Vagina (tissue), 2 donors: ENCODE results near the gene CFAP100. TPM values are rescaled to one million over a fixed set of nuclear protein-coding genes. Genes with fewer than 3 reads are reported as not detected.
A peak's percentile ranks its signal among the peaks of the same experiment; 100 is the strongest.

ENCODE experiments used
- DNase-seq, 2 donors: peaks; one replicate each; pipeline ENCODE4 v3.0.0-alpha.2; 2017; ENCODE audit errors: extremely low spot score in 2 of 2
- H3K27ac ChIP-seq: fragments of 200-600 bp; sonication (generic); one replicate; pipeline ENCODE4 v1.5.1; 2019
- H3K27me3 ChIP-seq: fragments of 200-600 bp; sonication (generic); one replicate; pipeline ENCODE4 v1.5.1; 2019
- H3K36me3 ChIP-seq, 2 donors: fragments of 200-600 bp; sonication (generic); one replicate each; pipeline ENCODE4 v1.5.1; 2017 to 2019
- H3K4me1 ChIP-seq: fragments of 200-600 bp; sonication (generic); one replicate; pipeline ENCODE4 v1.5.1; 2019
- H3K4me3 ChIP-seq, 2 donors: fragments of 200-600 bp; sonication (generic); 1 replicate in 1 of 2; 2 replicates in 1 of 2; pipeline ENCODE4 v1.5.1; 2016 to 2019
- H3K9me3 ChIP-seq: fragments of 200-600 bp; sonication (generic); one replicate; pipeline ENCODE4 v1.5.1; 2019
- CTCF ChIP-seq, 3 experiments: fragments of 450-650 bp in 2 of 3; fragments of 200-600 bp in 1 of 3; sonication (generic) in 1 of 3; IDR thresholded peaks; one replicate each; pipeline ENCODE4 v1.5.1; 2017 to 2019; ENCODE audit warnings: antibody characterized with exemption in 3 of 3, mild to moderate bottlenecking in 2 of 3, moderate library complexity in 2 of 3
- POLR2A ChIP-seq, 2 donors: fragments of 450-650 bp; IDR thresholded peaks; one replicate each; pipeline ENCODE4 v1.6.1; 2017; ENCODE audit warnings: antibody characterized with exemption in 2 of 2, mild to moderate bottlenecking in 2 of 2, moderate library complexity in 2 of 2
- POLR2AphosphoS5 ChIP-seq, 2 donors: sonication (generic); formaldehyde crosslinking; IDR thresholded peaks; one replicate each; pipeline ENCODE4 v1.9.0; 2017; ENCODE audit warnings: antibody characterized with exemption in 2 of 2, mild to moderate bottlenecking in 2 of 2, low read depth in 1 of 2; ENCODE audit not compliant: insufficient read depth in 1 of 2
- intact Hi-C: fragments of 100-400 bp; cut with DNase I; formaldehyde crosslinking; loops from one replicate; pipeline ENCODE4 v1.15.1; 2023
- total RNA-seq: library from RNA; depleted of rRNA; stranded (reverse); fragments of >200 nt; gene quantifications from one replicate; pipeline ENCODE4 v1.2.3, GENCODE V29; 2016

CFAP100 gene
- total RNA-seq, 1 donor from 2014 or later, result not detected

- Histone ChIP-seq H3K4me3 (peak within 1 kb of the TSS; percentile 64 to 98), H3K36me3 (no peaks in the 10 kb centered on the region), H3K27me3 (no peaks in the 10 kb centered on the region), H3K27ac (peak within 1 kb of the TSS; percentile 87), H3K9me3 (no peaks in the 10 kb centered on the region), H3K4me1 (peaks cover 23% of the 10 kb centered on the region)
- DNase-seq, result no peak
- intact Hi-C loops, result loop anchor here (10.0 kb wide), 2 partner anchors 93 to 117 kb away; partner anchors contain the start of gene ZXDC
- TF ChIP-seq POLR2AphosphoS5 (IDR thresholded peaks at IDR 0.05; ENCODE audit: insufficient read depth in 1 of 2, low read depth in 1 of 2) (peak in 1 of 2 donors; percentile 75), POLR2A (IDR thresholded peaks at IDR 0.05) (peak in 1 of 2 donors; percentile 91), CTCF (IDR thresholded peaks at IDR 0.05) (no peak)
These were observed 37.2 kb upstream of the CFAP100 start, which contains the start of gene KLF15 for GRCh38 chr3:126357295-126358037. KLF15 (minus strand) TSS chr3:126357408; CDS start chr3:126352922, 4,486 bp downstream.

DNA sequence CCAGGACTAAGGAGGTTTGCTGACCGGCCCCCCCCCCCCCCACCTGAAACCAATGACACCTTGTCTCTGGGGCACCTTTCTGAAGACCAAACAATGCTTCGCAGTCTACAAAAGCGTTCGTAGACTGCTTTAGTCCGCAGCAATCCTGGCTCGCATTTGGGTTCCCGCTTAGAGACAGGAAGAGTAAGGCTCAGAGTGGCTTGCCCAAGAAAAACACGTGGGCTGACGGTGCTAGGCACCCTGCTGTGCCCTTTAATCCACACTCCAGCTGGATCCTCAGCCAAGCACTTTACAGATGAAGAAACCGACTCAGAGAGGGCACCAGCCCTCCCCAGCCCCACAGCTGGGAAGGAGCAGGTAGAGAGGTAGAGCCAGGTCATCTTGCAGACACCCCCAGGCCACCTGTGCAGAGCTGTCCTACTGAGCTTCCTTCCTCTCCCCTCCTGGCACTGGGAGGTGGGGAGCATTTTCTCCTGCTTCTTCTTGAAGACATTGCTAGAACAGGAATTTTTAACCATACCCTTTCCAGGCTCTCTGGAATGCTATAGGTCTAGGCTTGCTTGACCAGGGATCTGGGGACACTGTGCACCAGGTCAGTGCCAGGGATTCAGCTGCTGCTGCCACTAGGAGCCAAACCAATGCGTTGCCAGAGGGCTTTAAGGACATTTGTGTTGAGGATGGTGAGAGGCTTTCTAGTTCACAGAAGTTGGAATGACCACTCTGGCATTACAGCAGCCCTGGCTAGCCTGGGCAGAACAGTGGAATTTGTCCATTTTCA, 36.5 kb upstream of the CFAP100 start:
- intact Hi-C loops, result loop anchor here (10.0 kb wide), 2 partner anchors 93 to 117 kb away; partner anchors contain the start of gene ZXDC
- H3K4me3 ChIP-seq, result peak overlapping the region; percentile 64 to 98
- DNase-seq, result no peak
- H3K27me3 ChIP-seq, result no peaks in the 10 kb centered on the region
- H3K36me3 ChIP-seq, result no peaks in the 10 kb centered on the region
- H3K4me1 ChIP-seq, result peaks cover 23% of the 10 kb centered on the region
- TF ChIP-seq CTCF (IDR thresholded peaks at IDR 0.05), result no peak
- TF ChIP-seq POLR2AphosphoS5 (IDR thresholded peaks at IDR 0.05; ENCODE audit: insufficient read depth in 1 of 2, low read depth in 1 of 2), result no peak
- TF ChIP-seq POLR2A (IDR thresholded peaks at IDR 0.05), result no peak
- no peaks in the 10 kb centered on the region for H3K9me3 ChIP-seq
- peak overlapping the region; percentile 49 for H3K27ac ChIP-seq

GRCh38 chr3:126358816-126359181, 35.9 kb upstream of the CFAP100 start:
- Histone ChIP-seq H3K27ac (no peak overlapping the region), H3K4me3 (no peak overlapping the region), H3K4me1 (peaks cover 23% of the 10 kb centered on the region), H3K27me3 (no peaks in the 10 kb centered on the region), H3K36me3 (no peaks in the 10 kb centered on the region), H3K9me3 (no peaks in the 10 kb centered on the region)
- TF ChIP-seq POLR2AphosphoS5 (IDR thresholded peaks at IDR 0.05; ENCODE audit: insufficient read depth in 1 of 2, low read depth in 1 of 2) (no peak), CTCF (IDR thresholded peaks at IDR 0.05) (no peak), POLR2A (IDR thresholded peaks at IDR 0.05) (no peak)
- intact Hi-C loops, result loop anchor here (10.0 kb wide), 2 partner anchors 94 to 116 kb away; partner anchors contain the start of gene ZXDC
- DNase-seq, result no peak

GRCh38 chr3:126360046-126360713, 34.5 kb upstream of the CFAP100 start:
- TF ChIP-seq POLR2A (IDR thresholded peaks at IDR 0.05), result no peak
- no peak for TF ChIP-seq POLR2AphosphoS5 (IDR thresholded peaks at IDR 0.05; ENCODE audit: insufficient read depth in 1 of 2, low read depth in 1 of 2)
- TF ChIP-seq CTCF (IDR thresholded peaks at IDR 0.05), result no peak
- peaks cover 11% of the 10 kb centered on the region for H3K4me1 ChIP-seq
- no peak for DNase-seq
- no peak overlapping the region for H3K27ac ChIP-seq
- H3K36me3 ChIP-seq, result no peaks in the 10 kb centered on the region
- intact Hi-C loops, result no loop called here
- no peaks in the 10 kb centered on the region for H3K9me3 ChIP-seq
- no peaks in the 10 kb centered on the region for H3K27me3 ChIP-seq
- no peak overlapping the region for H3K4me3 ChIP-seq
